Stimulated activated naive B cell treated with anti-CD40 and anti-IgM and Interleukin-4, amounts not matched to agents 10 μg/mL and 1 μg/mL and 100 μg/mL, for 72 hours (primary cell): Measurements from ENCODE around the gene TM4SF20.

Experiments used
- ATAC-seq, 2 donors: fragments of 150-1000 bp; cut with Tn5 transposase; replicated peaks; 2 replicates each; pipeline ENCODE4 v1.10.0; 2021; ENCODE audit warnings: moderate library complexity in 1 of 2
- DNase-seq: peaks from one replicate; pipeline ENCODE4 v3.0.0; 2021
- H3K27ac Mint-ChIP-seq: one replicate; pipeline ENCODE4 v1.8.0; 2022; ENCODE audit warnings: mild to moderate bottlenecking, mixed read lengths
- H3K27me3 Mint-ChIP-seq, 2 donors: one replicate each; pipeline ENCODE4 v1.8.0; 2022; ENCODE audit warnings: mixed read lengths in 2 of 2
- H3K36me3 Mint-ChIP-seq, 2 donors: one replicate each; pipeline ENCODE4 v1.8.0; 2022; ENCODE audit warnings: mixed read lengths in 2 of 2, mild to moderate bottlenecking in 1 of 2
- H3K4me1 Mint-ChIP-seq, 2 donors: one replicate each; pipeline ENCODE4 v1.8.0; 2022; ENCODE audit warnings: mixed read lengths in 2 of 2, mild to moderate bottlenecking in 1 of 2
- H3K4me3 Mint-ChIP-seq, 2 donors: one replicate each; pipeline ENCODE4 v1.8.0; 2022; ENCODE audit warnings: mild to moderate bottlenecking in 2 of 2, mixed read lengths in 2 of 2, moderate library complexity in 1 of 2
- H3K9me3 Mint-ChIP-seq, 2 donors: one replicate each; pipeline ENCODE4 v1.8.0; 2022; ENCODE audit warnings: mixed read lengths in 2 of 2, mild to moderate bottlenecking in 1 of 2

The TM4SF20 gene

DNA sequence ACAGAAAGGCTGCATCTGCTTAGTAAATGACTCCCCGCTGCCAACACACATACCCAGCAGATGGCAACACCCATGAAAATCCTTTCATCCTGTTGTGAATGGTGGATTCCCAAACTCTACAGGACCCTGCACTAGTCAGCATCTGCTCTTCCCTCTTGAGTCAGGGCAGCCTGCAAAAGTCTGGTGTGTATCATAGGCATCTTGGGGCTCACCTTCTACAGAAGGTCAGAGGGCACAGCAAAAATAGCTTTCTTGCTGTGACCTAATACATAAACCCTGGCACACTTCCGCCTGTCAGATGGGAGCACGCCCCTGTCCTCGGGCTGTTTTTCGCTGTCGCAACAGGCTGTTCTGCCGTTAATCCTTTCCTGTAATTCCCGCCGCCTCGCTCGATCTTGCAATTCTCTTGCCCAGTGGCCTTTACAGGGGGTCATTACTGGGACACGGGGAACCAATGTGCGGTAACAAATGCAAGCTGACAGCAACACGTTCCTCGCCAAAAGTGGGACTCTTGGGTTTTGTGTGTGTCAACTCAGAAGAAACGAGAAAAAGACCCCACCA, 28.6 kb upstream of the TM4SF20 start:
- ATAC-seq, result no peak
- H3K36me3 Mint-ChIP-seq, result peaks cover 0 to 4% of the 10 kb centered on the region in 2 donors
- peak overlapping the region; percentile 56 for H3K27ac Mint-ChIP-seq
- DNase-seq, result no peak
- no peak overlapping the region for H3K4me3 Mint-ChIP-seq
- no peaks in the 10 kb centered on the region for H3K9me3 Mint-ChIP-seq
- no peaks in the 10 kb centered on the region for H3K27me3 Mint-ChIP-seq
- peaks cover 53 to 78% of the 10 kb centered on the region in 2 donors for H3K4me1 Mint-ChIP-seq

DNA sequence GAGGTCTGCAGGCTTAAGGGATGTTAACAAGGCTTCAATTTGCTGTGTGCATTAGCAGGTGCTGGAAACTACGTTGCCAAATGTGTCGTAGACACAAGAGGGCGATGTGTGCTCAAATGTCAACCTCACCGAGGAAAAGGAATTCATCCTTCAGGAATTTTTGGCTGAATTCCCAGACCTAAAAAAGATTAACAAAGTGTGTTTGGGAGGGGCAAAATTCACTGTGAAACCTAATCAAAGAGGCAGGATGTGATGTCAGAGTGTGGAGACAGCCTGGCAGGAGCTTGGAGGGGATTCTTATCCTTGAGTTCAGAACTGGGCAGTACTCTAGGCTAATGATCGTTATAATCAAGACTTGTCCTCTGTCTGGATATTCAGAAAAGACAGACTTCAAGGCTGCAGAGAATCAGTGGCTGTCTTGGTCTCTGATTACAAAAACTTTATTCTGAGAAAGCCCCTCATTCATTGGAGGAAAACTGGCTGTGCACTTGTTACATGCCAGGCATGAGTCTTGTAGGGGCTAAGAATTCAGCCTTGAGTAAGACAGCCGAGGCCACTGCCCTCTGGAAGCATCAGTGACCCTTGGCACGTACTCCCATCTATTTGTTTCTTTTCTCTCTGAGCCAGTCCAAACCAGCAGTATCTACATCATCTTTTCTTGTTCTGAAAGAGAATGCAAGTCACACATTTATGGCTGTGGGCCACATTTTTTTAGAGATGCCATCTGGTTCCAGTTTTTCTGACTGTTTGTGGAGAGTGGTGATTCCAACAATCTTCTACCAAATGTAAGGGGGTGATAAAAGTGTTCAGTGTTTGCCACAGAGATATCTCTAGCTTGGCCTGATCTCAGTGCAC, 27.3 kb upstream of the TM4SF20 start:
- Mint-ChIP-seq H3K9me3 (no peaks in the 10 kb centered on the region), H3K27me3 (peaks cover 0 to under 1% of the 10 kb centered on the region in 2 donors), H3K27ac (peak overlapping the region; percentile 39), H3K4me1 (peaks cover 51 to 71% of the 10 kb centered on the region in 2 donors), H3K4me3 (peak overlapping the region in 1 of 2 donors; percentile 36), H3K36me3 (peaks cover 0 to 6% of the 10 kb centered on the region in 2 donors)
- ATAC-seq, result no peak
- DNase-seq, result no peak

DNA sequence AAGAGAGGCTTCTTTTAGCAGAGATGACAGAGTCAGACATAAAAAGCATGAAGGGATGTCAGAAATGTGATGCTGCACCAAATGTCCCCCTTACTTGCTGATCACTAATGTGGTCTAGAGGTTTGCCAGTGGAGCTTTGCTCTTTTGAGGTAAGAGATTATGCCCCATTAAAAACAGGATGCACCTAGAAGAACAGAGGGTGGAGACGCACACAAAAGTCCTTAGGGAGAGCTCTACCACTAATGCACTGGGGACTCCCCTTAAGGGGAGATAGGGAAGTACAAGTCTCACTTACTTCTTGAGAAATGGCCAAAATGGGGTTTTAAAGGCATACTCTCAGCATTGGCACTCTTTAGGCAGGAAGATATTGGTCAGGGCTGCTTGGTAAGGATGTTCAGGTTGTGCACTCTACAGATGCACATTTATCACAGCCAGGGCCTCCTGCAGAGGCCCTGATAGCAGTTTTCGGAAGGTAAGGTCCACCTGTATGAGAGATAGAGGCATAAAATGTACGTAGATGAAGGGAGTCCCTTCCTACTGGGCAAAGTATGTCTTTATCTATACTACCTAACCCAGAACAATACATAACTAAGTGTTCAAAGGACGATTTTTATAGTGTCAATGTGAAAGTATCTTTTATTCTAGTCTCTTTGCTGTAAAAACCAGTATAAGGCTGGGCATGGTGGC, 25.6 kb upstream of the TM4SF20 start:
- DNase-seq (peak; percentile 65), ATAC-seq (peak; percentile 93 to 95)
- no peaks in the 10 kb centered on the region for H3K9me3 Mint-ChIP-seq

DNA sequence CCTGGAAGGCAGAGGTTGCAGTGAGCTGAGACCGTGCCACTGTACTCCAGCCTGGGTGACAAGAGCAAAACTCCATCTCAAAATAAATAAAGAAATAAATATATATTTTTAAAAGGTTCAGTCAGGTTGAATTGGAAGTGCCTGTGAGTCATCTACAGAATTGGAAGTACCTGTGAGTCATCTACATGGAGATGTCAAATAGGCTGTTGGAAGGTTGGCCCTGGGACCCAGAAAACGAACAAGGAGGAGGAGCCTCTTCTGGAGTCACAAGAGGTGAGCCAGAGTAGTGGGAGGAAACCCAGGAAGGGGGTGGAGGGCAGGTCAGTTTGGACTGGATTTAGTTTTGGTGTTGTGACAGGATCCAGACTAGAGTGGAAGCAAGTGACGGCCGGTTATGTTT, 23.9 kb upstream of the TM4SF20 start:
- no peak for ATAC-seq
- Mint-ChIP-seq H3K36me3 (peaks cover 0 to 8% of the 10 kb centered on the region in 2 donors), H3K4me1 (peaks cover 44 to 68% of the 10 kb centered on the region in 2 donors), H3K4me3 (peak overlapping the region; percentile 11 to 18), H3K27ac (peak overlapping the region; percentile 77), H3K9me3 (no peaks in the 10 kb centered on the region), H3K27me3 (peaks cover 0 to 3% of the 10 kb centered on the region in 2 donors)
- DNase-seq, result no peak

More for the DNA sequence above, 25.6 kb upstream of the TM4SF20 start:
- H3K36me3 Mint-ChIP-seq, result peaks cover 0 to 8% of the 10 kb centered on the region in 2 donors
- peaks cover 45 to 66% of the 10 kb centered on the region in 2 donors for H3K4me1 Mint-ChIP-seq
- no peak overlapping the region for H3K4me3 Mint-ChIP-seq
- H3K27me3 Mint-ChIP-seq, result peaks cover 0 to 3% of the 10 kb centered on the region in 2 donors
- H3K27ac Mint-ChIP-seq, result peak overlapping the region; percentile 3

DNA sequence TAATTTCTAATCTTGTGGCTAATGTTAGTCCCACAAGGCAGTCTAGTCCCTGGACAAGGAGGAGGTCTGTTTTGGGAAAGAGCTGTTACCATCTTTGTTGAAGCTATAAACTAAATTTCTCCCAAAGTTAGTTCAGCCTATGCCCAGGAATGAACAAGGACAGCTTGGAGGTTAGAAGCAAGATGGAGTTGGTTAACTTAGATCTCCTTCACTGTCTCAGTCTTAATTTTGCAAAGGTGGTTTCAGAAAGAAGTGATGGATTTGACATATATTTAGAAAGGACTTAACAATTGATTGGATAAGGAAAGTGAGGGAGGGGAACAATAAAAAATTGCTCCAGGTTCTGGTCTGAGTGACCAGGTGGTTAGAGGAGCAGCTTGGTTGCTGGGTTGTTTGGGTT, 23.2 kb upstream of the TM4SF20 start:
- H3K27ac Mint-ChIP-seq, result peak overlapping the region; percentile 63
- no peaks in the 10 kb centered on the region for H3K9me3 Mint-ChIP-seq
- DNase-seq, result no peak
- peaks cover 0 to 8% of the 10 kb centered on the region in 2 donors for H3K36me3 Mint-ChIP-seq
- H3K27me3 Mint-ChIP-seq, result peaks cover 0 to 3% of the 10 kb centered on the region in 2 donors
- peaks cover 39 to 68% of the 10 kb centered on the region in 2 donors for H3K4me1 Mint-ChIP-seq
- H3K4me3 Mint-ChIP-seq, result no peak overlapping the region
- ATAC-seq, result no peak

DNA sequence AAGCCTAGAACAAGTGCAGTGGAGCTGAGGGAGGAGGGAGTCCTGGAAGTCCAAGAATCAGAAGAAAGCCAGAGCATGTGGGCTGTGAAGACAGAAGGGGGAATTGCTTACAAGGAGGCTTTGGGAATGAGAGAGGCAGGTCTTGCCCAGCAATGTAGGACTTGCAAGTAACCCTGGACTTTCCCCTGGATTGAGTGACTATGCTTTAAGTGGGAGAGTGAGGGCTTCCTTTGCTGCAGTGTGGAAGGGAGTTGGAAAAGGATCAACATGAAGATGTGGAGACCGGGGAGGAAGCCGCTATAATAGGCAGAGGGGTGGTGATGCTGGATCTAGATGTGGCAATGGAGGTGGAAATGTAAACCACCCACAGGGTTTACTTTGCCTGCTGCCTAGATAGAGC, 22.4 kb upstream of the TM4SF20 start:
- DNase-seq (no peak), ATAC-seq (no peak)
- H3K27me3 Mint-ChIP-seq, result peaks cover 0 to 3% of the 10 kb centered on the region in 2 donors
- H3K4me3 Mint-ChIP-seq, result no peak overlapping the region
- H3K4me1 Mint-ChIP-seq, result peaks cover 37 to 66% of the 10 kb centered on the region in 2 donors
- H3K36me3 Mint-ChIP-seq, result peaks cover 0 to 8% of the 10 kb centered on the region in 2 donors
- no peak overlapping the region for H3K27ac Mint-ChIP-seq
- H3K9me3 Mint-ChIP-seq, result no peaks in the 10 kb centered on the region

DNA sequence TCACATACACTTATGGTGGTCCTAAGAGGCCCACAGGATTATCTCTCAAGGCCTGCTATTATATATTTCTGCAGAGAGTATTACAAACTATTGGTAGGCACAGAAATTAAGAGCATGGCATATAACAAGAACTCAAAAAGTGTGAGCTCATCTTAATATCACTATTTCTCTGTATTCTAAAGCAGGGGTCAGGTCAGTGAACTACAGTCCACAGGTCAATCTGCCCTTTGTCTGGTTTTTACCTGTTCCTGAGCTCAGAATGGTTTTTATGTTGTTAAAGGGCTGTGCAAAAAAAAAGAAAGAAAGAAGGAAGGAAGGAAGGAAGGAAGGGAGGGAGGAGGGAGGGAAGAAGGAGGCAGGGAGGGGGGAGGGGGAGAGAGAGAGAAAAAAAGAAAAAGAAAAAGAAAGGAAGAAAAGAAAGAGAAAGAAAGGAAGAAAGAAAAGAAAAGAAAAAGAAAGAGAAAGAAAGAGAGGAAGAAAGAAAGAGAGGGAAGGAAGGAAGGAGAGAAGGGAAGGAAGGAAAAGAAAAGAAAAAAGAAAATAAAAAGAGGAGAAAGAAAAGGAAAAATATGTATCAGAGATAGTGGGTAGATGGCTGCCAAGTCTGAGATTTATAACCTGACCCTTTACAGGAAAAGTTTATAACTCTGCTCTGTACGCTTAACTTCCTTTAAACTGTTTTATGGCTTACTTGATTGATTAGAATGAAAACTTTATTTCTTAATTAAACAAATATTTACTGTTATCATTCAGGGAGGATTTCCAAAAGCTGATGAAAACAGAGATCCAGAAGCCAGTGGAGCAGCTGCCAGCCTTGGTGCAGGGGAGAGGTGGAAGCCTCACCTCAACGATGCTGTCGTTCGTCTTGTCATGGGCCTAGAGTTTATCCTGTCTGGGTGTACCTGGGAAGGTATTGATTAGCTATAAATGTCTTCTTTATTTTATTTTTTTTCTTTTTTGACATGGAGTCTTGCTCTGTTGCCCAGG, 19.9 kb upstream of the TM4SF20 start:
- Mint-ChIP-seq H3K4me1 (peaks cover 25 to 48% of the 10 kb centered on the region in 2 donors), H3K27me3 (peaks cover 0 to 3% of the 10 kb centered on the region in 2 donors), H3K9me3 (no peaks in the 10 kb centered on the region), H3K27ac (no peak overlapping the region), H3K4me3 (no peak overlapping the region), H3K36me3 (peaks cover 0 to 8% of the 10 kb centered on the region in 2 donors)
- ATAC-seq, result no peak
- no peak for DNase-seq

DNA sequence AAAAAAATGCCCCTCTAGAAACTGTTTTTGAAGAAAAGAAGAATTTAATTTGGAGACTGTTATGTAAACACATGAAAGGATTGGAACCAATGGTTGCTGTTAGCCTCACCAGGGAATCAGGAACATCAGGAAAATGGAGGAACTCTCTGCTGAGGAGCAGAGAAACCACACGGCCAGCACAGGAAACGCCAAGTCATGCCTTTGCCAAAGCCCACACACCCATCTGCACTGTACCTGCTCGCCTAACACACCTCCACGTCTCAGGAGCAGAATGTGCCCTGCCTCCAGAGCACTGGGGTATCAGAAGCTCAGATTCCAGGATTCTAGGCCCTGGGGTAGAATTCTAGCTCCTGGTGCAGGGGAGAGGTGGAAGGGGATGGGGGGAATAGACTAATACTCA, 18.5 kb upstream of the TM4SF20 start:
- peaks cover 0 to 4% of the 10 kb centered on the region in 2 donors for H3K36me3 Mint-ChIP-seq
- no peak for ATAC-seq

DNA sequence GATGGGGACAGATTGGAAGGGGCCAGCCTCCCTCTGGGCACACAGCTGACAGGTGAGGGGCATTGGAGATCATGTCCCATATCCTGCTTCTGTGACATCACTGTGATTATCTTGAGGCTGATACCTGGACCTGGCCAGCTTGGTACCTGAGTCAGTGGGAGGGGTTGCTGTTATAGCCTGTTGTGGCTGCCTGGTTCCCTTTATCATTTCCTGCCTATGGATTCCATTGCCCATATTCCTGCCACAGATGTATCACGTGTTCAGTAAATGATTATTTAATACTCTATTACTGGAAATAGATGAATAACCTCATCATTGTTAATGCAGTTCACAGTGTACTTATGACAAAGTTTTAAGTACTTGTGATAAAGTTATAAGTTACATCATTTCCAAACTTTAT, 16.4 kb upstream of the TM4SF20 start:
- Mint-ChIP-seq H3K4me3 (no peak overlapping the region), H3K27ac (no peak overlapping the region), H3K27me3 (no peaks in the 10 kb centered on the region), H3K9me3 (peaks cover 0 to 1% of the 10 kb centered on the region in 2 donors), H3K4me1 (peaks cover 17 to 41% of the 10 kb centered on the region in 2 donors), H3K36me3 (no peaks in the 10 kb centered on the region)
- ATAC-seq (peak in 1 of 2 donors; percentile 29), DNase-seq (no peak)

More for the DNA sequence above, 18.5 kb upstream of the TM4SF20 start:
- H3K9me3 Mint-ChIP-seq, result no peaks in the 10 kb centered on the region
- no peak overlapping the region for H3K4me3 Mint-ChIP-seq
- no peak overlapping the region for H3K27ac Mint-ChIP-seq
- H3K4me1 Mint-ChIP-seq, result peaks cover 26 to 46% of the 10 kb centered on the region in 2 donors
- H3K27me3 Mint-ChIP-seq, result peaks cover 0 to 3% of the 10 kb centered on the region in 2 donors
- no peak for DNase-seq

DNA sequence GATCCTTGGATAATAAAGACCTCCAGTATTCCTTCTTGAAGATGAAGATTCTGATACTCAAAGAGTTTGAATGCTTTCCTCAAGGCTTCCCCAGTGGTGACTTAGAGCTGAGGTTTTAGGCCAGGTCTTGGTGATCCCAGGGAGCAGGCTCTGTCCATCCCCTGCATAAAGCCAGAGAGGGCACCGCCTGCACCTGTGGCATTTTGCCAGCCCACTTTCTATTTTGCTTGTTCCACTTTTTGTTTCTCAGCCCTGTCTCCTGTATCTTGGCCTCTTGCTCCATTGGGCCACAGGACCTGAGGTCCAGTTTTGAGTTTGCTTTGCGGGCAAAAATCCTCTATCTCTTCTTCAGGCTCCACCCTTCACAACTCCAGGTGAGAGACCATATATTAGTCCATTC, 15.3 kb upstream of the TM4SF20 start:
- peaks cover 14 to 34% of the 10 kb centered on the region in 2 donors for H3K4me1 Mint-ChIP-seq
- peaks cover 0 to 1% of the 10 kb centered on the region in 2 donors for H3K9me3 Mint-ChIP-seq
- no peak overlapping the region for H3K27ac Mint-ChIP-seq
- H3K27me3 Mint-ChIP-seq, result no peaks in the 10 kb centered on the region
- ATAC-seq (peak; percentile 23 to 38), DNase-seq (no peak)
- no peak overlapping the region for H3K4me3 Mint-ChIP-seq
- H3K36me3 Mint-ChIP-seq, result no peaks in the 10 kb centered on the region

DNA sequence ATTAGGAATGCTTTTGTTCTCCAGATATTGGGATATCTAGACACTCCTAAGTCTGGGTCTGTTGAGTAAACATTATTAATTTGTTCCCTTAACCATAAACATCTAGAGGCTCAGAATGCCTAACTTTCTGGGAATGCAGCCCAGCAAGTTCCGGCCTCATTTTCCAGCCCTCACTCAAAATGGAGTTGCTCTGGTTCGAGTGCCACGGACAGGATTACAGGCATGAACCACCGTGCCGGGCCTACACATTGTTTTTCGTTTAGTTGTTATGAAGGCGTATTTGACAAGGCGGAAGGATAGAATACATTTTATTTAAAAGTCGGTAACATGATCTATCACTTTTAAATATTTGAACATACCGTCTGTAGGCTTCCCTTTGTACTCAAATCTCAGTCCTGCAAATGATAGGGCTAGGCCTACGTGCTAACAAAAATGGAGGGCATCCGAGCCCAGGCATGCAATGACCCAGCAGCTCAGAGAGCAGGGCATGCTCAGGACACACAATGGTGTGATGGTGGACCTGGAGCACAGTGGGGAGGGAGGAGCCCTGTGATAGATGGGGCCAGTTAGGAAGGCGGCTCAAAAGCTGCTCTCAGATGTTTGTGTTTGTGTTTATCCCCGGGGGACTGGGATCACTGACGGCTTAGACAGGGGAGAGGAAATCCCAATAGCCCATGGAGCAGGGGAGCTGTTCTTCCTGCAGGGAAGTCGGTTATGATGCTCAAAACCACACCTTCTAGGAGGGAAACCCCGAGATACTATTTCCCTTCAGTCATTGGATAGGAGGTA, 11.6 kb upstream of the TM4SF20 start:
- Mint-ChIP-seq H3K9me3 (peaks cover 0 to 1% of the 10 kb centered on the region in 2 donors), H3K27me3 (no peaks in the 10 kb centered on the region), H3K4me1 (peaks cover 27 to 36% of the 10 kb centered on the region in 2 donors), H3K27ac (no peak overlapping the region), H3K4me3 (peak overlapping the region in 1 of 2 donors; percentile 14), H3K36me3 (no peaks in the 10 kb centered on the region)
- no peak for ATAC-seq
- no peak for DNase-seq

DNA sequence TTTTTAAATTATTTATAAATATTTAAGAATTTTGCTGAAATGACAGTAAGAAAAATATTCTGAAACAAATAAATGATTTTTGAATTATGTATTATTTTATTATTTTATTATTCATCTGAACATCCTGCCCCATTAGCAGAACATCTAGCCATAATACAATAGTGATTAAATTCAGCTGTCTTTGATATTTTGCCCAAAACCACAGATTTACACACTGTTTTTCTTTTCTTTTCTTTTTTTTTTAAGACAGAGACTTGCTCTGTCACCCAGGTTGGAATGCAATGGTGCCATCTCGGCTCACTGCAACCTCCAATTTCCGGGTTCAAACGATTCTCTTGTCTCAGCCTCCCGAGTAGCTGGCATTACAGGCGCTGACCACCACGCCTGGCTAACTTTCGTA, 10.6 kb upstream of the TM4SF20 start:
- Mint-ChIP-seq H3K36me3 (no peaks in the 10 kb centered on the region), H3K27me3 (no peaks in the 10 kb centered on the region), H3K9me3 (peaks cover 0 to 1% of the 10 kb centered on the region in 2 donors), H3K27ac (peak overlapping the region; percentile 66), H3K4me3 (no peak overlapping the region), H3K4me1 (peaks cover 34 to 43% of the 10 kb centered on the region in 2 donors)
- DNase-seq (no peak), ATAC-seq (no peak)

DNA sequence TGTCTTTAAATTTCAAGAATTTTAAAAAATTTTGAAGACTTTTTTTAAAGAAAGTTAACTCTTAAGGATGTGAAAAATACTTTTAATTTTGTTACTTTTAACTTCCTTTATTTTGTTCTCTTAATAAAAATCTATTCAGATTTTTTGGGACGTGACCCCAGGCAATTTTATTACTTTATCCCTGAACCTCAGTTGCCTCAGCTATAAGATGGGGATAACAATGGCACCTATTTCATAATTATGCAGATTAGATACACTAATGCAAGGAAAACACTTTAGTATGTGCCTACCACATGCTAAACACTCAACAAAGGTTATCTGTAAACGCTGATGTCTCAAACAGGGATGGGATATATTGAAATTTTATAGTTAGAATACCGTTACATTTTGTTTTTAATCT, 10.1 kb upstream of the TM4SF20 start:
- Mint-ChIP-seq H3K4me3 (no peak overlapping the region), H3K9me3 (peaks cover 0 to 1% of the 10 kb centered on the region in 2 donors), H3K27me3 (no peaks in the 10 kb centered on the region), H3K36me3 (no peaks in the 10 kb centered on the region), H3K4me1 (peaks cover 30 to 40% of the 10 kb centered on the region in 2 donors), H3K27ac (no peak overlapping the region)
- ATAC-seq (no peak), DNase-seq (no peak)
